Measurements from ENCODE around the gene TFCP2L1.

Gene TFCP2L1

DNA sequence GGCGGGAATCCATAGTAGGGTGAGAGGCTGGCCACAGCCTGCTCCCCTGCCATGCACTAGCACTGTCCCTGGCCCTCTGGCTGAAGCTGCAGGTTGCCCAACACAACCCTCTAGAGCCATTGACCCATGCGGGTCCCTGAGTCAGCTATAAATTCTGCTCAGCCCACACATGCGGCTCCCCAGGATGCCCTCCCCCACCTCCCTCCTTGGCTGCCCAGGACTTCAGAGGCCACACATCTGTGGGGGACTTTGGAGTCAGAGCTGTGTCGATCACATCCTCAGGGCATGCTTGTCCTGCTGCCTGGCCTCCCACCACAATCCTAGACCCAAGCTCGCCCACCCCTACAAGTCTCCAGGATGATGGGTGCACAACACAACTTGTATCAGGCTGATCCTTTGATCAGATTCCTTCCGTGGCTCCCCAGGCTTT is 97.0 kb downstream of the TFCP2L1 start:
- DNase-seq (ENCODE audit: low read depth), result no peak
- no peak overlapping the region for H3K4me3 ChIP-seq (ENCODE audit: low read depth, low read length)
- TF ChIP-seq, protein P1, sequence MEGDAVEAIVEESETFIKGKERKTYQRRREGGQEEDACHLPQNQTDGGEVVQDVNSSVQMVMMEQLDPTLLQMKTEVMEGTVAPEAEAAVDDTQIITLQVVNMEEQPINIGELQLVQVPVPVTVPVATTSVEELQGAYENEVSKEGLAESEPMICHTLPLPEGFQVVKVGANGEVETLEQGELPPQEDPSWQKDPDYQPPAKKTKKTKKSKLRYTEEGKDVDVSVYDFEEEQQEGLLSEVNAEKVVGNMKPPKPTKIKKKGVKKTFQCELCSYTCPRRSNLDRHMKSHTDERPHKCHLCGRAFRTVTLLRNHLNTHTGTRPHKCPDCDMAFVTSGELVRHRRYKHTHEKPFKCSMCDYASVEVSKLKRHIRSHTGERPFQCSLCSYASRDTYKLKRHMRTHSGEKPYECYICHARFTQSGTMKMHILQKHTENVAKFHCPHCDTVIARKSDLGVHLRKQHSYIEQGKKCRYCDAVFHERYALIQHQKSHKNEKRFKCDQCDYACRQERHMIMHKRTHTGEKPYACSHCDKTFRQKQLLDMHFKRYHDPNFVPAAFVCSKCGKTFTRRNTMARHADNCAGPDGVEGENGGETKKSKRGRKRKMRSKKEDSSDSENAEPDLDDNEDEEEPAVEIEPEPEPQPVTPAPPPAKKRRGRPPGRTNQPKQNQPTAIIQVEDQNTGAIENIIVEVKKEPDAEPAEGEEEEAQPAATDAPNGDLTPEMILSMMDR (IDR thresholded peaks at IDR 0.05; ENCODE audit: insufficient read depth, low read depth, low read length, missing control alignments), result no peak

DNA sequence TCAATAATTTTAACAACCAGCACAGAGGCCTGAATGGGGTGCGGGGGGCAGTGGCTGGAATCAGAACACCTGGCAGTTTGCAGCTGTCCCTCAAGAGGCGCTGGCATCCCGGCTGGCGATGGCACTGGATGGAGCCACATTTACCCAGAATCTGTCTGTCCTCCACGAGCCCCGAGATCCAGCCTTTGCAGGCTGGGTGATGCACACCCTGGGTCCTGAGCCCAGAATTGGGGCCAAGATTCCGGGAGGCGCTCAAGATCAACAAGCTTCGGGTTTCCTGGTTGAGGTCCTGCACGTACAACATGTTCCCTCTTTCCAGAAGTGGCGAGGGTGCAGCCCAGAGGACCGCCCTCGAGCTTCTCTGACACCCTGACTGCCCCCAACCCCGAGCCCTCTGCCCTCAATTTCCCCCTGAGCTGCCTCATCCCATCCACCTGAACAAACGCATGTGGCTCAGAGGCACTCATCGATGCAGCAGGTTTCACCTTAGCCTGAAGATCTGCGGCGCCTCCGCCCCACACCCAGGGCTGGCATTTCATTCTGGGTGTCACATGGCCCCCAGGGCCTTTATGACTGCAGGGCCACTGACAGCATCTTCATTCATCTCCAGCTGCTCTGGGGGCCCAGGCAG is 97.5 kb downstream of the TFCP2L1 start:
- DNase-seq (ENCODE audit: low read depth), result no peak
- no peak overlapping the region for H3K4me3 ChIP-seq (ENCODE audit: low read depth, low read length)
- TF ChIP-seq, protein P1 (IDR thresholded peaks at IDR 0.05; ENCODE audit: insufficient read depth, low read depth, low read length, missing control alignments), result no peak

DNA sequence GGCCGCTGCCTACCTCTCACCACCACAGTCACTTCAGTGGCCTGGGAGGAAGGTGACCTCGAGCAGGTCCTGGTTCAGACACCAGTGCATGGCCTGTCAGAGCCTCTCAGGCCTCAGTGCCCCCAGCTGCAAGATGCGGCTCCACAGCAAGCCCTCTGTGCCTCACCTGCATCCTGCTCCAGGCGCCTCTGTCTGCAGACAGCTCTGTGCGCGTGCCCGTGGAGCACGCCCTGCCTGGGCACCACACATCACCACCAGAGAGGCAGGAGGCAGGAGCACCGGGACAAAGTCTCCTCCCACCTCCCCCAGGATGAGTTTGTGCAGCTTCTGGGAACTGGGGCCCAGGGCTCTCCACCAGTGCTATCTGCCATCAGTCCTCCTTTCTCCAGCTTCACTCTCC is 98.7 kb downstream of the TFCP2L1 start:
- H3K4me3 ChIP-seq (ENCODE audit: low read depth, low read length), result no peak overlapping the region
- no peak for DNase-seq (ENCODE audit: low read depth)
- TF ChIP-seq, protein P1 (IDR thresholded peaks at IDR 0.05; ENCODE audit: insufficient read depth, low read depth, low read length, missing control alignments), result no peak

DNA sequence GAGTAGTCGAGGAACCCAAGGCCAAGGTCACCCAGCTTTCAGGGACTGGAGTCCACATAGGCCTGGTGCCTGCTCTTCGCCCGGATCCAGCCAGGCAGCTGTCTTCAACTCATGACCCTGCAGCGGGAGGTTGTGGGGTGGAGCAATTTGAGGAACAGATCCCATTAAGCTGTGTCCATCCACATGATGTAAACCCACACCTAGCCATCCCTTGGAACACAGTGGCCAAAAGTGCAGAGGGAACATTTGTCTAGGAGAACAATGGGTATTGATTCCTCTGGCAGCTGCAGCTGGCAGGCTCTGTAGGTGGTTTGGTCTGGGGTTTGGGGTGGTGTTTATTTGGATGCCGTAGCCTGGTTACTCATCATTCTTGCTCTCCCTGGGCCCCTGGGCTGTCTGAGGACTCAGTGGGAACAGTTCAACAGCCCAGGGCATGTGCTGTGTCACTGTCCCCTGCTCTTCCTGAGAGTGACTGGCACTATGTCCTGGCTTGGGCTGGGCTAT is 99.4 kb downstream of the TFCP2L1 start:
- TF ChIP-seq, protein P1 (IDR thresholded peaks at IDR 0.05; ENCODE audit: insufficient read depth, low read depth, low read length, missing control alignments), result no peak
- DNase-seq (ENCODE audit: low read depth), result no peak

DNA sequence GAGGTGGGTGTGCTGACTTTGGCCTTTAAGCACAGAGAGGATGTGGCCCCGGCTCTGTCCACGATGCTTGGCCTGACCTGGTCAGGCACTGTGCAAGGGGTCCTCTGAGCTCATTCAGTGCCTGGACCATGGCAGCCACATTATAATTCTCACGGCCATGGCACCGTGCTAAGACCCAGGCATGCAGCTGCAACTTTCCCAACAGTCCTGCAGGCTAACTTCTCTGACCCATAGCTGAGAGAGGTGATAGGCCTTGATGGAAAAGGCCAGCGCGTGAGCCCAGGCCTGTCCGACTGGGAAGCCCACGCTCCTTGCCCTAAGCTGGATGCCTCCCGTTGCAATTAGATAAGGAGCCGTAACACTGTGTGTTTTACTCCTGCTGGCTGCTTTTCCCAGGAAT is 99.9 kb downstream of the TFCP2L1 start:
- TF ChIP-seq, protein P1 (IDR thresholded peaks at IDR 0.05; ENCODE audit: insufficient read depth, low read depth, low read length, missing control alignments), result no peak
- H3K4me3 ChIP-seq (ENCODE audit: low read depth, low read length), result no peak overlapping the region
- DNase-seq (ENCODE audit: low read depth), result no peak

More for the DNA sequence above, 99.4 kb downstream of the TFCP2L1 start:
- no peak overlapping the region for H3K4me3 ChIP-seq (ENCODE audit: low read depth, low read length)

DNA sequence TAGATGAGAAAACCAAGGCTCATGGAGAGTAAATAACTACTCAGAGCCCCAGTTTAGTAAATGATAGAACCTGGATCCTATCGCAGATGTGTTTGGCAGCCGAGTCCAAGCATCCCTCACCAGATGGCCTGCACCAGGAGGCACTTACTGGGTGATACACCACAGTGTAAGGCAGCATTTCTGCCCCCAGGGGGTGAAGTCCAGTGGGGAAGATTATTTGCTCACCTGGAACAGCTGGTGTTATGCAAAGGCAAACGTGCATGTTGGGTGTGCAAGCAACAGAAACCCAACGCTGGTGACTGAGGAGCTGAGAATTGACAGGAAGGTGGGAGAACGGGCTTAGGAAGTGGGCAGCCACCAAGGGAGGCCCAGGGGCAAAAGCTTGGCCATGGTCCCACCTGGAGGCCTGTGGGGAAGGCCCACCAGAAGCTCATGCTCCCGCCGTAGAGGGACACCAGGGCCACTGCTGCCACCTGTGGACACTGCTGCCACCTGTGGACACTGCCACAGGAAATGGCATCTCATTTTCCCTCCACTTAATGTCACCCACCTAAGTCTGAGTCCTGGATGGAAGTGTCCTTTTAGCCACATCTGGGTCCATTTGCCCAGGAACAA is 100.6 kb downstream of the TFCP2L1 start:
- TF ChIP-seq, protein P1 (IDR thresholded peaks at IDR 0.05; ENCODE audit: insufficient read depth, low read depth, low read length, missing control alignments), result no peak
- H3K4me3 ChIP-seq (ENCODE audit: low read depth, low read length), result no peak overlapping the region
- no peak for DNase-seq (ENCODE audit: low read depth)
